Psoas muscle (tissue), 8 donors: ENCODE measurements around the gene HYOU1. TPM values are rescaled to one million over a fixed set of nuclear protein-coding genes. Genes with fewer than 3 reads are reported as not detected.
"Not testable (repeated sequence)": the region's sequence is repeated elsewhere in the genome, so short reads cannot be mapped to it uniquely, and the experiment has no call there.

Experiments
- ATAC-seq, 4 donors: fragments of 200-7000 bp; cut with Tn5 transposase; one replicate each; pipeline ENCODE4 v1.9.1; 2020; ENCODE audit warnings: moderate library complexity in 3 of 4, mild to moderate bottlenecking in 2 of 4
- DNase-seq, 2 donors: peaks; one replicate each; pipeline ENCODE4 v3.0.0-alpha.2; 2020
- H3K27ac ChIP-seq: fragments of 200-600 bp; one replicate; pipeline ENCODE4 v1.8.0; 2022
- H3K27me3 ChIP-seq, 3 donors: fragments of 200-600 bp in 1 of 3; one replicate each; pipeline versions ENCODE4 v1.6.1 to v1.8.0; 2013 to 2022; ENCODE audit warnings: low read length in 2 of 3, mild to moderate bottlenecking in 2 of 3, moderate library complexity in 1 of 3; ENCODE audit not compliant: insufficient read depth in 3 of 3
- H3K36me3 ChIP-seq, 2 donors: fragments of 200-600 bp in 1 of 2; one replicate each; pipeline versions ENCODE4 v1.6.1 to v1.8.0; 2013 to 2022; ENCODE audit warnings: low read depth in 1 of 2, mild to moderate bottlenecking in 1 of 2, moderate library complexity in 1 of 2; ENCODE audit not compliant: insufficient read depth in 1 of 2
- H3K4me1 ChIP-seq: fragments of 200-600 bp; one replicate; pipeline ENCODE4 v1.8.0; 2022
- H3K4me3 ChIP-seq: fragments of 200-600 bp; one replicate; pipeline ENCODE4 v1.8.0; 2022; ENCODE audit warnings: mild to moderate bottlenecking
- H3K9me3 ChIP-seq: fragments of 200-600 bp; one replicate; pipeline ENCODE4 v1.8.0; 2022
- WGBS, 3 donors: extraction: QIAGEN DNeasy Blood & Tissue Kit; methylation state at CpG; one replicate each; pipeline versions ENCODE4 v1.1.6 to v1.1.7; 2013; 5-methylcytosine and 5-hydroxymethylcytosine counted together
- intact Hi-C, 2 donors: fragments of 100-400 bp; cut with DNase I; formaldehyde crosslinking; loops; one replicate each; pipeline versions ENCODE4 v1.11.0 to v1.14.2; 2022
- polyA plus RNA-seq, 3 donors: library from polyadenylated mRNA; stranded (reverse); fragments of 200-250 nt; gene quantifications; one replicate each; pipeline ENCODE4 v1.2.3, GENCODE V29; 2013
- total RNA-seq, 4 donors: library from RNA; stranded (reverse); fragmentation: NEBNext Ultra II Directional in 2 of 4; extraction: Animal tissue kit (Norgen Biotek cat#: 25700) in 2 of 4; gene quantifications; one replicate each; pipeline versions ENCODE4 v1.2.1 to v1.2.4, GENCODE V29; 2021 to 2023
- TF ChIP-seq, protein P1 (sequence below): fragments of 200-600 bp; IDR thresholded peaks from one replicate; pipeline ENCODE4 v1.8.0; 2022; ENCODE audit warnings: antibody characterized with exemption
- donor health status: healthy with polysubstance abuse.
- donor health status: DM: no; HTN: no; CAD: no; lungs with moderate emphysema.
- donor health status: Bipolar disorder and iron deficiency.
- donor health status: healthy.
- donor health status: DM: yes; HTN: yes; CAD: no.
- donor health status: DM: no; HTN: no; CAD: no.
- donor health status: DM: no; HTN: no; CAD: no.
- donor health status: DM: yes; HTN: yes; CAD: no.

Gene HYOU1
- total and polyA plus RNA-seq, 7 donors = 21.2 to 46.2 (median 31.0) TPM

DNA sequence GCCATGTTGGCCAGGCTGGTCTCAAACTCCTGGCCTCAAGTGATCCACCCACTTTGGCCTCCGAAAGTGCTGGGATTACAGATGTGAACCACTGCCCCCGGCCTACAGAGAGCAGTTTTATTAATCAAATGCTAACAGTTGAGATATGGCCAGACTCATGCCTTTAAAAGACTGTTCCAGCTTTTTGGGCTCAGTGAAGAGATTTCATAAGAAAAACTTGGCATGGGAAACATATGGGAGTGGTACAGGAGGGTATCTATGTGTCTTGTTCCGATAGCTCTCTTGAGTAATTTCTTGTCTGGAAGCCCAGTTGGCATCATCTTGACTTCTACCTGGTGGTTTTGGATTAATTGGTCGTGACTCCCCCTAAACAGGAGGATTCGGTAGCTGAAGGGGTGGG lies 18.1 kb downstream of the HYOU1 start:
- Histone ChIP-seq H3K27me3 (no peaks in the 10 kb centered on the region), H3K36me3 (no peaks in the 10 kb centered on the region), H3K4me3 (no peak overlapping the region), H3K27ac (no peak overlapping the region), H3K9me3 (no peaks in the 10 kb centered on the region), H3K4me1 (no peaks in the 10 kb centered on the region)
- TF ChIP-seq, protein P1, sequence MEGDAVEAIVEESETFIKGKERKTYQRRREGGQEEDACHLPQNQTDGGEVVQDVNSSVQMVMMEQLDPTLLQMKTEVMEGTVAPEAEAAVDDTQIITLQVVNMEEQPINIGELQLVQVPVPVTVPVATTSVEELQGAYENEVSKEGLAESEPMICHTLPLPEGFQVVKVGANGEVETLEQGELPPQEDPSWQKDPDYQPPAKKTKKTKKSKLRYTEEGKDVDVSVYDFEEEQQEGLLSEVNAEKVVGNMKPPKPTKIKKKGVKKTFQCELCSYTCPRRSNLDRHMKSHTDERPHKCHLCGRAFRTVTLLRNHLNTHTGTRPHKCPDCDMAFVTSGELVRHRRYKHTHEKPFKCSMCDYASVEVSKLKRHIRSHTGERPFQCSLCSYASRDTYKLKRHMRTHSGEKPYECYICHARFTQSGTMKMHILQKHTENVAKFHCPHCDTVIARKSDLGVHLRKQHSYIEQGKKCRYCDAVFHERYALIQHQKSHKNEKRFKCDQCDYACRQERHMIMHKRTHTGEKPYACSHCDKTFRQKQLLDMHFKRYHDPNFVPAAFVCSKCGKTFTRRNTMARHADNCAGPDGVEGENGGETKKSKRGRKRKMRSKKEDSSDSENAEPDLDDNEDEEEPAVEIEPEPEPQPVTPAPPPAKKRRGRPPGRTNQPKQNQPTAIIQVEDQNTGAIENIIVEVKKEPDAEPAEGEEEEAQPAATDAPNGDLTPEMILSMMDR = no peak
- intact Hi-C loops = no loop called here
- ATAC-seq (no peak), DNase-seq (no peak)
- WGBS, 3 donors = 82 to 88% (median 88%) methylated on average over 5 of the region's 5 CpGs

DNA sequence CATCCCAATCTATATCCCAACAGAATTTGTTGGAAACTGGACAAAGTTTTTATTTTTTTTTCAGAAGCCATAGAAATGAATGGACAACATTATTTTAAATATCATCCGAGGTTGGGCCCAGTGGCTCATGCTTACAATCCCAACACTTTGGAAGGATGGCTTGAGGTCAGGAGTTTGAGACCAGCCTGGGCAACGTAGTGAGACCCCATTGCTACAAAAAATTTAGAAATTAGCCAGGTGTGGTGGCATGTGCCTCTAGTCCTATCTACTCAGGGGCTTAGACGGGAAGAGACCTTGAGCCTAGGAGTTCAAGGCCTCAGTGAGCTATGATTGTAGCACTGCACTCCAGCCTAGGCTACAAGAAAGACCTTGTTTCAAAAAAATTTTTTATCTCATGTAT lies 22.2 kb downstream of the HYOU1 start:
- no peak for DNase-seq
- H3K27ac ChIP-seq = no peak overlapping the region
- H3K9me3 ChIP-seq = no peaks in the 10 kb centered on the region
- H3K4me3 ChIP-seq = no peak overlapping the region
- 83 to 91% (median 86%) methylated on average over 3 of the region's 3 CpGs for WGBS, 3 donors
- no peak for ATAC-seq
- H3K36me3 ChIP-seq = no peaks in the 10 kb centered on the region
- peaks cover 2% of the 10 kb centered on the region for H3K4me1 ChIP-seq
- TF ChIP-seq, protein P1 = no peak
- no peaks in the 10 kb centered on the region for H3K27me3 ChIP-seq
- intact Hi-C loops = no loop called here

DNA sequence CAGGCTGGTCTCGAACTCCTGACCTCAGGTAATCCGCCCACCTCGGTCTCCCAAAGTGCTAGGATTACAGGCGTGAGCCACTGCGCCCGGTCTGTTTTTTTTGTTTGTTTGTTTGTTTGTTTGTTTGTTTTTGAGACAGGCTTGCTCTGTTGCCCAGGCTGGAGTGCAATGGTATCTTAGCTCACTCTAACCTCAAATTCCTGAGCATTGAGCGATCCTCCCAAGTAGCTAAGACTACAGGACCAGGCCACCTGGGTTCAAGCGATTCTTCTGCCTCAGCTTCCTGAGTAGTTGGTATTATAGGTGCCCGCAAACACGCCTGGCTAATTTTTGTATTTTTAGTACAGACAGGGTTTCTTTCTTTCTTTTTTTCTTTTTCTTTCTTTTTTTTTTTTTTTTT lies 23.6 kb downstream of the HYOU1 start:
- H3K4me1 ChIP-seq = peaks cover 16% of the 10 kb centered on the region
- H3K27me3 ChIP-seq, intact Hi-C loops, H3K9me3 ChIP-seq, DNase-seq, H3K27ac ChIP-seq, ATAC-seq, H3K4me3 ChIP-seq, H3K36me3 ChIP-seq: not testable (repeated sequence)
- 86 to 90% (median 86%) methylated on average over 10 of the region's 10 CpGs for WGBS, 3 donors

DNA sequence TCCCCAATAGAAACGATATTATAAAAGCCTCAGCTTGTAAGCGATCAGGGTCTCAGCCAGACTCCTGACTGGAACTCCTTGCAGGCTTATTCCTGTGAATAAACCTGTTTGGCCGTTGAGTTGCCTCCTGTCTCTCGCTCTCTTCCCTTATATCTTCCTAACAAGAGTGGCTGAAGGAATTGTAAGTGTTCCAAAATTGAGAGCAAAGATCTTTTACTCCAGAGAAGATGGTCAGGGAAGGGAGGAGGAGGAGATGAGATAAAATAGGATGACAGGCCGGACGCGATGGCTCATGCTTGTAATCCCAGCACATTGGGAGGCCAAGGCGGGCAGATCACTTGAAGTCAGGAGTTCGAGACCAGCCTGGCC lies 25.1 kb downstream of the HYOU1 start:
- 80 to 88% (median 83%) methylated on average over 8 to 9 of the region's 9 CpGs for WGBS, 3 donors
- Histone ChIP-seq H3K4me1 (peaks cover 27% of the 10 kb centered on the region), H3K9me3 (no peaks in the 10 kb centered on the region), H3K27ac (no peak overlapping the region), H3K36me3 (peaks cover 0 to 5% of the 10 kb centered on the region in 2 donors), H3K27me3 (no peaks in the 10 kb centered on the region), H3K4me3 (no peak overlapping the region)
- DNase-seq (no peak), ATAC-seq (no peak)
- intact Hi-C loops = no loop called here
- TF ChIP-seq, protein P1 = no peak

GRCh38 chr11:119030329-119031047 lies 26.5 kb downstream of the HYOU1 start, which contains the start of gene SLC37A4:
Gene SLC37A4 (minus strand): TSS chr11:119030877.
- Histone ChIP-seq H3K4me1 (peaks cover 40% of the 10 kb centered on the region), H3K27ac (peak within 1 kb of the TSS; percentile 93), H3K9me3 (no peaks in the 10 kb centered on the region), H3K27me3 (no peaks in the 10 kb centered on the region), H3K4me3 (peak within 1 kb of the TSS; percentile 95), H3K36me3 (peaks cover 0 to 10% of the 10 kb centered on the region in 2 donors)
- 0 to 1% (median 0%) methylated on average over 59 to 67 of the region's 67 CpGs for WGBS, 3 donors
- ATAC-seq = peak; percentile 85 to 92 (median 90)
- peak; percentile 98 to 99 for DNase-seq
- intact Hi-C loops = no loop called here
- TF ChIP-seq, protein P1 = peak; percentile 86
